GF-D8 (cell line): Measurements from ENCODE around the gene RHBDL3.
"Not testable (repeated sequence)": the region's sequence is repeated elsewhere in the genome, so short reads cannot be mapped to it uniquely, and the experiment has no call there.

Experiments used
- DNase-seq: peaks from one replicate; lab custom pipeline; 2025; lab: John Stamatoyannopoulos, UW

The RHBDL3 gene

GRCh38 chr17:32289471-32290070, 23.9 kb downstream of the RHBDL3 start:
- DNase-seq: no peak

GRCh38 chr17:32292094-32292493, 26.5 kb downstream of the RHBDL3 start:
- DNase-seq: no peak

GRCh38 chr17:32297424-32297823, 31.8 kb downstream of the RHBDL3 start:
- DNase-seq: no peak

DNA sequence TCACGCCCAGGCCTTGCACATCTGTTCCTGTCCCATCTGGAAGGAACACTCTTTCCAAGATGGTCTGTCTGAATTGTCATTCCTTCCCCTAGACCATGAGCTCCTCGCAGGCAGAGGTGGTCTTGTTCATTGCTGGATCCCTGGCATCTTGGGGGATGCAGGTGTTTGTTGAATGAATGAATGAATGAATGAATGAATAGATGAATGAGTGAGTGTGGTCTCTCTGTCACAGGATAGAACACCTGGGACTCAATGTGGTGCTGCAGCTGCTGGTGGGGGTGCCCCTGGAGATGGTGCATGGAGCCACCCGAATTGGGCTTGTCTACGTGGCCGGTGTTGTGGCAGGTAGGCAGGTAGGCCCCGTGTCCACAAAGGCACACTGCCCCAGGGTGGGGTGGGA, 32.2 kb downstream of the RHBDL3 start:
- DNase-seq: no peak

GRCh38 chr17:32298298-32298697, 32.7 kb downstream of the RHBDL3 start:
- no peak for DNase-seq

- DNase-seq: no peak
Measured at GRCh38 chr17:32298721-32299579, 33.3 kb downstream of the RHBDL3 start.

DNA sequence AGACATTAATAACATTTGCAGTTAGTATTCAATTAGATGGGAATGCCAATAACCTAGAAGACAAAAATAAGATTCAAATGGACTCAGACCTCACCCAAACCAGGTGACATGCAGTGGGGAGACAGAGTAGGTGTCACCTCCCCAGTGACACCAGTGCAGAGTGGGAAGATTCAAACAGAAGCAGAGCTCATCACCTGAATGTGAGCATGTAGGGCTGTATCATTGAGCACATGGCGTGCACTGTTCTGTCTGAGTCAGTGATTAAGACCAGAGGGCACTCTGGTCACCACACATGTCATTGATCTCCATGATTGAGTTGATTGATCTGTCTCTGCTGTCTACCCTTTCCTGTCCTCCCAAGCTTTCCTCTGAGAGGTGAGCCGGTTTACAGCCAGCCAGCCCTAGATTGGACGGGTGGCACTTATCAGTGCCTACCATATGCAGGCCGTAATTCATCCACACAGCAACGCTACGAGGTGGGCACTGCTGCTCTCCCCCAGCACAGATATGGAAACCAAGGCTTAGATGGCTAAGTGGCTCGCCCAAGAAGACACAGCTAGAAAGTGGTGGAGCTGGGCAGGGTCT, 34.0 kb downstream of the RHBDL3 start:
- no peak for DNase-seq

DNA sequence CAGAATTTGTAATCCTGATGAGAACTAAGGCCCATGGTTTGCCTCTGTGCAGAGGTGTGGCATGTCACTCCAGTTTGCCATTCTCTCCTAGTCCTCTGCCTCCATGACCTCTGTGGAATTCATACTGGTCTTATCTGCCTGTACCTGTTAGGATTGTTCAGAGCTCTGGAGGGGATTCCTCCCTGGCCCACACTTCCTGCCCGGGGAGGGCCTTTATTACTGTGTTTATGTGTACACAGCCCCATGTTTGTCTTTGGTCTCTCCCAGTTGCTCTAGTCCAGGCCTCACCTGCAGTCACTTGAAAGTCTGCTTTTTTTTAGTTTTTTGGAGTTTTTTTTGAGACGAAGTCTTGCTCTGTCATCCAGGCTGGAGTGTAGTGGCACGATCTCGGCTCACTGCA, 36.4 kb downstream of the RHBDL3 start:
- DNase-seq: no peak

DNA sequence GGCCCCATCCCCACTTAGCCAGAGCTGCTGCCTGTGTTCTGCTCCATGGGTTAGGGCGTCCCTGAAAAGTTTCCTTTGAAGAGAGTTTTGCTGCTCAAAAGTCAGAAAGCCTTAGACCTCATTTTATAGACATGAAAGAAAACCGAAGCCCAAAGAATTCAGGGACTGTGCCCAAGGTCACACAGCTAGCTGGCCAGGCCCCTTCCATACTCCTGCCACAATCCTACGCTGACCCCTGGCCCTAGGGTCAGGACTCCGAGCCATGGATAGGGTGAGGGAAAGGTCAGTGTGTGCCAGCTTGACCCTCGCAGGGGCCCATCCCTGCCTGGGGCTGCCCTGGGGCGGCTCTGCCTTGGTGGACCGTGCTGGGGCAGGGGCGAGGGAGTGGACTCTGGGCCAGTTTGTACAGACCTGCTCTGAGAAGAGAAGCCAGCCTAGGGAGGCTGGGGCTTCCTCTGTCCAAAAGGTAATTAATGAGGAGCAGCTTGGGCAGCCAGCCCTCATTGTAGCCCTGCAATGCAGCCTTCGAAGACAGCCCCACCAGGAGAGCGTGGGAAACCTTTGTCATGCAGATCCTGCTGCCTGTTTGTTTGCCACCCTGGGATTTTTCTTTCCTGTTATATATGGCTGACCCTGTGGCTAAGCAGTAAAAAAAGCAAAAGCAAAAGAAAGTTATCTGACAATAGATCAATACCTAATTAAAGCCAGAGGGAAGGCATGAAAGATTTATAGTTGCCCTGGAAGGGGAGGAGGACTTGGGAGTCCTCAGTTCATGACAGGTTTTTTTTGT, 37.4 kb downstream of the RHBDL3 start:
- no peak for DNase-seq

GRCh38 chr17:32303781-32304288, 38.2 kb downstream of the RHBDL3 start:
- no peak for DNase-seq

DNA sequence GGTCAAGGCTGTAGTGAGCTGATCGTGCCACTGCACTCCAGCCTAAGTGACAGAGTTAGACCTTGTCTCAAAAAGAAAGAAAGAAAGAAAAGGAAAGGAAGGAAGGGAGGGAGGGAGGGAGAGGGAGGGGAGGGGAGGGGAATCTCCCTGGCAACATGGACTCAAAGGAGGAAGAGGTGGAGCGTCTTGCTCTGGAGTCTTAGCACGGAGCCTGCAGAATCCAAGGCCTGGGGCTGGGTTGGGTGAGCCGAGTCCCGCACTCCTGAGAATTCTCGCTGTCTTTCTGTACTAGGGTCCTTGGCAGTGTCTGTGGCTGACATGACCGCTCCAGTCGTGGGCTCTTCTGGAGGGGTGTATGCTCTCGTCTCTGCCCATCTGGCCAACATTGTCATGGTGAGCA, 39.4 kb downstream of the RHBDL3 start:
- DNase-seq: no peak

GRCh38 chr17:32307658-32308057, 42.0 kb downstream of the RHBDL3 start:
- DNase-seq: no peak

DNA sequence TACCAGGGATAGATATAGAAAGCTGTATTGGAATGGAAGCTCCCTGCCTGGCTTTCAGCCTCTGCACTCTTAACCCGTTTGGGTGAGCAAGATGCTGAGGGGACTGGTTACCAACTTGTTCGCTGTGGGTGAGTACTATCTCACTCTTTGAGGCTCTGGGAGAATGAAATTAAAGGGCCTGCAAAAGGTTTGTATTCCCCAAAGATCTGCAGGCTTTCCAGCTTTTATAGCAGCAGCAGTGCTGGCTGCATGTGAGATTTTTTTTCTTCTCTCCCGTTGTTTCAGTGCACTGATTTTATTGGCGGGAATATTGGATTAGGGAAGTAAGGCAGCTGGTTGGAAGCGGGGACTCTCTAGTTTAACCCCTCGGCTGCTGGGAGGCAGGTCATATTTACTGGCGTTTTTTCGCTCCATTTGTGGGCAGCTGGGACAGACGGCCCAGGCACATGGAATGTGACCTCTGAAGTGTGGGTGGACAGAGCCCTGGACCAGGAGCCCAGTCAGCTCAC, 45.5 kb downstream of the RHBDL3 start:
- no peak for DNase-seq

GRCh38 chr17:32314636-32315035, 49.0 kb downstream of the RHBDL3 start:
- no peak for DNase-seq

GRCh38 chr17:32315171-32315570, 49.5 kb downstream of the RHBDL3 start:
- DNase-seq: no peak

DNA sequence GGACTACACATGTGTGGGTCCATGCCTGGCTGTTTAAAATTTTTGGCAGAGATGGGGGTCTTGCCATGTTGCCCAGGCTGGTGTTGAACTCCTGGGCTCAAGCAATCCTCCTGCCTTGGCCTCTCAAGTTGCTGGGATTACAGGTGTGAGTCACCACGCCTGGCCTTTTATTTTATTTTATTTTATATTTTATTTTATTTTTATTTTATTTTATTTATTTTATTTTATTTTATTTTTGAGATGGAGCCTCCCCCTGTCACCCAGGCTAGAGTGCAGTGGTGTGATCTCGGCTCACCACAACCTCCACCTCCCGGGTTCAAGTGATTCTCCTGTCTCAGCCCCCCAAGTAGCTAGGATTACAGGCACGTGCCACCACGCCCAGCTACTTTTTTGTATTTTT, 51.0 kb downstream of the RHBDL3 start:
- DNase-seq: not testable (repeated sequence)

- DNase-seq: no peak
Measured at GRCh38 chr17:32317353-32317752, 51.7 kb downstream of the RHBDL3 start.

DNA sequence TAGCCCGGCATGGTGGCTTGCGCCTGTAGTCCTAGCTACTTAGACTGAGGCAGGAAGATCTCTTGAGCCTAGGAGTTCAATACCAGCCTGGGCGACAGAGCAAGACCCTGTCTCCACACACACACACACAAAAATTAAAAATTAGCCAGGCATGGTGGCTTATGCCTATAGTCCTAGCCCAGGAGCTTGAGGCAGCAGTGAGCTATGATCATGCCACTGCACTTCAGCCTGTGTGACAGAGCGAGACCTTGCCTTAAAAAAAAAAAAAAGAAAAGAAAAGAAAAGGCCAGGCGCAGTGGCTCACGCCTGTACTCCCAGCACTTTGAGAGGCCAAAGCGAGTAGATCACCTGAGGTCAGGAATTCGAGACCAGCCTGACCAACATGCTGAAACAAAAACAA, 52.4 kb downstream of the RHBDL3 start:
- no peak for DNase-seq

GRCh38 chr17:32319548-32319905, 53.9 kb downstream of the RHBDL3 start:
- DNase-seq: no peak

DNA sequence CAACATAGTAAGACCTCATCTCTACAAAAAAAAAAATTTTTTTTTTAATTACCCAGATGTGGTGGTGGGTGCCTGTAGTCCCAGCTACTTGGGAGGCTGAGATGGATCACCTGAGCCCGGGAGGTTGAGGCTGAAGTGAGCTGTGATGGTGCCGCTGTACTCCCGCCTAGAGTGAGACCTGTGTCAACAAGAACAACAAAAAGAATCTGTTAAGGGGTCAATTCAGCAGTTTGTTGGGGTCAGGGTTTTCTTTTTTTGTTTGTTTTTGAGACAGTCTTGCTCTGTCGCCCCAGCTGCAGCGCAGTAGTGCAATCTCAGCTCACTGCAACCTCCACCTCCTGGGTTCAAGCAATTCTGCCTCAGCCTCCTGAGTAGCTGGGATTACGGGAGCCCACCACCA, 54.4 kb downstream of the RHBDL3 start:
- DNase-seq: not testable (repeated sequence)

DNA sequence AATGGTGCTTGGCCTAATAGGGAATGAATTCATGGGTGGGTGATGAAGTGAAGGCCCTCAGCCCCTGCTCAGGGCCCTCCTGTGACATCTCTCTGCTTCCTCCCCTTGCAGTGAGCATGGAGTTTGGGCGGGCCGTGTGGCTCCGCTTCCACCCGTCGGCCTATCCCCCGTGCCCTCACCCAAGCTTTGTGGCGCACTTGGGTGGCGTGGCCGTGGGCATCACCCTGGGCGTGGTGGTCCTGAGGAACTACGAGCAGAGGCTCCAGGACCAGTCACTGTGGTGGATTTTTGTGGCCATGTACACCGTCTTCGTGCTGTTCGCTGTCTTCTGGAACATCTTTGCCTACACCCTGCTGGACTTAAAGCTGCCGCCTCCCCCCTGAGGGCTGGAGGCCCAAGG, 55.2 kb downstream of the RHBDL3 start:
- DNase-seq: no peak

- DNase-seq: no peak
Measured at GRCh38 chr17:32323046-32323445, 57.4 kb downstream of the RHBDL3 start.
